ENCODE results near the gene DARS2. TPM values are rescaled to one million over a fixed set of nuclear protein-coding genes. Genes with fewer than 3 reads are reported as not detected.

Gene DARS2
- total RNA-seq, 2 experiments from 2014 or later: 45.6 to 74.8 TPM

DNA sequence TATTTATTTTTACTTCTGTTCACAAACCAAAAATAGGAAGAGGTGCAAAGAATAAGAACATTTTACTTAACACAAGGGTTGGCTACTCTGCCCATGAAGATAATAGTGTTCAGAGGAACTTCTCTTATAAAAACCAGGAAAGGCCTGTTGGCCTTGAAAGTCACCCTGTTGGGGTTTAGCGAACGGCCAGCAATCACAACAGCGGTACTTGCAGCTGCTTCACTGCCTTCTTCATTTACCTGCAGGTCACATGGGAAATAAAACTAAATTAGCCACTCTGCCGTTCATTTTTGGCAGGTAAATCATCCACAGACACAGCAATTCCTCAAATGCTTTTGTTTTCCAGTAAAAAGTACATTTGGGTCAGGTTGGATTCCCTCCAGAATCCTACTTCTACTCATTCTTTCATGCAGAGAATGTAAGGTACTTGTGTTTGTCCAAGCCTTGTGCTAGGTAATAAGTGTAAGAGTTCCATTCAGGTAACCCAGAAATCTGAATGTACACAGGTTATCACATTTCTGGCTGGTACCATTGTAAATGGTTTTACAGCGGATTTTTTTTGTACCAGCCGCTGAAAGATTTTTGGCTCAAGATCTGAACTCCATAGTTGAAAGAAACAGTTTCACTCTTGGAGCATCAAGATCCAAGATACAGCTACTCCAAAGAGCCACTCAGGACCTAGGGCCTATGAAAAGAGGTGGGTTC is 79.5 kb downstream of the DARS2 start:
- BruUV-seq (replicated peaks): no TSS peak
- TF ChIP-seq, protein P1, sequence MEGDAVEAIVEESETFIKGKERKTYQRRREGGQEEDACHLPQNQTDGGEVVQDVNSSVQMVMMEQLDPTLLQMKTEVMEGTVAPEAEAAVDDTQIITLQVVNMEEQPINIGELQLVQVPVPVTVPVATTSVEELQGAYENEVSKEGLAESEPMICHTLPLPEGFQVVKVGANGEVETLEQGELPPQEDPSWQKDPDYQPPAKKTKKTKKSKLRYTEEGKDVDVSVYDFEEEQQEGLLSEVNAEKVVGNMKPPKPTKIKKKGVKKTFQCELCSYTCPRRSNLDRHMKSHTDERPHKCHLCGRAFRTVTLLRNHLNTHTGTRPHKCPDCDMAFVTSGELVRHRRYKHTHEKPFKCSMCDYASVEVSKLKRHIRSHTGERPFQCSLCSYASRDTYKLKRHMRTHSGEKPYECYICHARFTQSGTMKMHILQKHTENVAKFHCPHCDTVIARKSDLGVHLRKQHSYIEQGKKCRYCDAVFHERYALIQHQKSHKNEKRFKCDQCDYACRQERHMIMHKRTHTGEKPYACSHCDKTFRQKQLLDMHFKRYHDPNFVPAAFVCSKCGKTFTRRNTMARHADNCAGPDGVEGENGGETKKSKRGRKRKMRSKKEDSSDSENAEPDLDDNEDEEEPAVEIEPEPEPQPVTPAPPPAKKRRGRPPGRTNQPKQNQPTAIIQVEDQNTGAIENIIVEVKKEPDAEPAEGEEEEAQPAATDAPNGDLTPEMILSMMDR (conservative IDR thresholded peaks at IDR 0.05; ENCODE audit: low read length): no peak
- no peak for TF ChIP-seq EZH2phosphoT487 (IDR thresholded peaks at IDR 0.05; ENCODE audit: borderline replicate concordance, low read depth, low read length)
- Histone ChIP-seq H3K9me2 (ENCODE audit: insufficient read depth, low read length) (no peaks in the 10 kb centered on the region), H3K27ac (ENCODE audit: low read depth, low read length, poor library complexity, severe bottlenecking) (no peak overlapping the region), H3K4me2 (ENCODE audit: low read length) (no peak overlapping the region), H3K79me2 (ENCODE audit: insufficient read depth, low read depth, low read length) (no peaks in the 10 kb centered on the region), H3K9me3 (ENCODE audit: low read length) (no peaks in the 10 kb centered on the region), H3K4me3 (ENCODE audit: low read depth, low read length, poor library complexity, severe bottlenecking) (no peak overlapping the region), H4K20me1 (ENCODE audit: insufficient read depth, low read length) (no peaks in the 10 kb centered on the region), H3K4me1 (ENCODE audit: insufficient read depth, low read length, poor library complexity, severe bottlenecking) (no peaks in the 10 kb centered on the region), H2AFZ (ENCODE audit: low read length) (no peak overlapping the region), H3K36me3 (ENCODE audit: insufficient read depth, low read length) (no peaks in the 10 kb centered on the region)
- POLR2A ChIA-PET: no interaction called here
- no peak for DNase-seq (ENCODE audit: low spot score)
- CTCF ChIA-PET (ENCODE audit: unreplicated experiment): no interaction called here
- intact Hi-C loops (cut with micrococcal nuclease; ENCODE audit: unreplicated experiment): no loop called here

Small RNA genes within 50 kb of the gene (small RNA-seq; reads per million reads assigned to genes)
- not detected for gene RF00019

Other genes starting within 250 kb of the DARS2 start
- gene SLC9C2, start 221.6 kb upstream of the DARS2 start, total RNA-seq (2014; rRNA removed; shearing (Covaris generic)): not detected in 2 replicates
- gene SLC9C2, start 221.6 kb upstream of the DARS2 start, total RNA-seq (2022): not detected in 2 replicates
- not detected in 2 replicates for gene TEX50, start 189.3 kb upstream of the DARS2 start, total RNA-seq (2014; rRNA removed; shearing (Covaris generic))
- not detected in 2 replicates for gene TEX50, start 189.3 kb upstream of the DARS2 start, total RNA-seq (2022)
- gene ANKRD45, start 154.8 kb upstream of the DARS2 start, total RNA-seq (2014; rRNA removed; shearing (Covaris generic)): not detected in 2 replicates
- gene ANKRD45, start 154.8 kb upstream of the DARS2 start, total RNA-seq (2022): 0.30 TPM in 1 of 2 replicates, not detected in the other
- gene KLHL20, start 109.7 kb upstream of the DARS2 start, total RNA-seq (2014; rRNA removed; shearing (Covaris generic)): 17.5 and 28.2 TPM in 2 replicates
- gene KLHL20, start 109.7 kb upstream of the DARS2 start, total RNA-seq (2022): 22.6 and 25.7 TPM in 2 replicates
- 25.4 and 47.0 TPM in 2 replicates for gene CENPL, start 210 bp downstream of the DARS2 start, total RNA-seq (2014; rRNA removed; shearing (Covaris generic))
- gene CENPL, start 210 bp downstream of the DARS2 start, total RNA-seq (2022): 36.1 and 39.3 TPM in 2 replicates
- 899 and 1,026 TPM in 2 replicates for gene GAS5, start 43.3 kb downstream of the DARS2 start, total RNA-seq (2014; rRNA removed; shearing (Covaris generic))
- 901 and 987 TPM in 2 replicates for gene GAS5, start 43.3 kb downstream of the DARS2 start, total RNA-seq (2022)
- 10.9 TPM in 2 replicates for gene ZBTB37, start 43.7 kb downstream of the DARS2 start, total RNA-seq (2014; rRNA removed; shearing (Covaris generic))
- gene ZBTB37, start 43.7 kb downstream of the DARS2 start, total RNA-seq (2022): 23.7 and 23.9 TPM in 2 replicates
- not detected in 2 replicates for gene SERPINC1, start 92.7 kb downstream of the DARS2 start, total RNA-seq (2014; rRNA removed; shearing (Covaris generic))
- gene SERPINC1, start 92.7 kb downstream of the DARS2 start, total RNA-seq (2022): not detected in 2 replicates
- 21.0 and 32.0 TPM in 2 replicates for gene RC3H1, start 197.7 kb downstream of the DARS2 start, total RNA-seq (2014; rRNA removed; shearing (Covaris generic))
- 34.0 and 34.3 TPM in 2 replicates for gene RC3H1, start 197.7 kb downstream of the DARS2 start, total RNA-seq (2022)